ENCODE data around the gene MAP7.

GRCh38 chr6:136591617-136592016, 41.4 kb upstream of the MAP7 start:
- no peak for TF ChIP-seq POLR2A (IDR thresholded peaks at IDR 0.05; ENCODE audit: low read depth, low read length)
- TF ChIP-seq, protein P1, sequence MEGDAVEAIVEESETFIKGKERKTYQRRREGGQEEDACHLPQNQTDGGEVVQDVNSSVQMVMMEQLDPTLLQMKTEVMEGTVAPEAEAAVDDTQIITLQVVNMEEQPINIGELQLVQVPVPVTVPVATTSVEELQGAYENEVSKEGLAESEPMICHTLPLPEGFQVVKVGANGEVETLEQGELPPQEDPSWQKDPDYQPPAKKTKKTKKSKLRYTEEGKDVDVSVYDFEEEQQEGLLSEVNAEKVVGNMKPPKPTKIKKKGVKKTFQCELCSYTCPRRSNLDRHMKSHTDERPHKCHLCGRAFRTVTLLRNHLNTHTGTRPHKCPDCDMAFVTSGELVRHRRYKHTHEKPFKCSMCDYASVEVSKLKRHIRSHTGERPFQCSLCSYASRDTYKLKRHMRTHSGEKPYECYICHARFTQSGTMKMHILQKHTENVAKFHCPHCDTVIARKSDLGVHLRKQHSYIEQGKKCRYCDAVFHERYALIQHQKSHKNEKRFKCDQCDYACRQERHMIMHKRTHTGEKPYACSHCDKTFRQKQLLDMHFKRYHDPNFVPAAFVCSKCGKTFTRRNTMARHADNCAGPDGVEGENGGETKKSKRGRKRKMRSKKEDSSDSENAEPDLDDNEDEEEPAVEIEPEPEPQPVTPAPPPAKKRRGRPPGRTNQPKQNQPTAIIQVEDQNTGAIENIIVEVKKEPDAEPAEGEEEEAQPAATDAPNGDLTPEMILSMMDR (IDR thresholded peaks at IDR 0.05; ENCODE audit: extremely low read depth in 1 of 2, insufficient read depth in 1 of 2, low read depth in 1 of 2, low read length in 2 of 2) = no peak
- TF ChIP-seq FOS (IDR thresholded peaks at IDR 0.05; ENCODE audit: borderline replicate concordance, insufficient read depth, low read length) = no peak
- no peak for TF ChIP-seq EZH2 (IDR thresholded peaks at IDR 0.05; ENCODE audit: borderline replicate concordance, low read depth, low read length, severe bottlenecking)
- no peak for TF ChIP-seq MYC (IDR thresholded peaks at IDR 0.05; ENCODE audit: low read depth, low read length)
- TF ChIP-seq GATA2 (IDR thresholded peaks at IDR 0.05; ENCODE audit: insufficient read depth, insufficient read length, low read depth, low read length) = no peak
- no peak for TF ChIP-seq JUN (IDR thresholded peaks at IDR 0.05; ENCODE audit: borderline replicate concordance, insufficient read depth, insufficient read length, low read depth)
